Measurements from ENCODE around the gene TXNRD2.

TXNRD2 gene

GRCh38 chr22:19930551-19931486, 10.8 kb downstream of the TXNRD2 start:
- Histone ChIP-seq H3K9ac (ENCODE audit: low read length) (no peak overlapping the region), H2AFZ (ENCODE audit: low read depth, low read length) (no peak overlapping the region), H3K4me3 (ENCODE audit: low read length) (no peak overlapping the region), H3K27me3 (ENCODE audit: low read depth, low read length) (no peaks in the 10 kb centered on the region), H3K4me2 (ENCODE audit: low read length) (no peak overlapping the region), H4K20me1 (ENCODE audit: insufficient read depth, low read length) (no peaks in the 10 kb centered on the region; the same call in none of the 2 replicates), H3K9me3 (ENCODE audit: insufficient read depth, low read length) (no peaks in the 10 kb centered on the region), H3K36me3 (replicated peaks; ENCODE audit: low read depth, low read length) (peaks cover 3% of the 10 kb centered on the region), H3K4me1 (ENCODE audit: low read length) (no peaks in the 10 kb centered on the region), H3K27ac (ENCODE audit: low read length) (no peak overlapping the region), H3K79me2 (ENCODE audit: low read length) (no peaks in the 10 kb centered on the region)
- TF ChIP-seq, protein P1, sequence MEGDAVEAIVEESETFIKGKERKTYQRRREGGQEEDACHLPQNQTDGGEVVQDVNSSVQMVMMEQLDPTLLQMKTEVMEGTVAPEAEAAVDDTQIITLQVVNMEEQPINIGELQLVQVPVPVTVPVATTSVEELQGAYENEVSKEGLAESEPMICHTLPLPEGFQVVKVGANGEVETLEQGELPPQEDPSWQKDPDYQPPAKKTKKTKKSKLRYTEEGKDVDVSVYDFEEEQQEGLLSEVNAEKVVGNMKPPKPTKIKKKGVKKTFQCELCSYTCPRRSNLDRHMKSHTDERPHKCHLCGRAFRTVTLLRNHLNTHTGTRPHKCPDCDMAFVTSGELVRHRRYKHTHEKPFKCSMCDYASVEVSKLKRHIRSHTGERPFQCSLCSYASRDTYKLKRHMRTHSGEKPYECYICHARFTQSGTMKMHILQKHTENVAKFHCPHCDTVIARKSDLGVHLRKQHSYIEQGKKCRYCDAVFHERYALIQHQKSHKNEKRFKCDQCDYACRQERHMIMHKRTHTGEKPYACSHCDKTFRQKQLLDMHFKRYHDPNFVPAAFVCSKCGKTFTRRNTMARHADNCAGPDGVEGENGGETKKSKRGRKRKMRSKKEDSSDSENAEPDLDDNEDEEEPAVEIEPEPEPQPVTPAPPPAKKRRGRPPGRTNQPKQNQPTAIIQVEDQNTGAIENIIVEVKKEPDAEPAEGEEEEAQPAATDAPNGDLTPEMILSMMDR (IDR thresholded peaks at IDR 0.05; ENCODE audit: low read depth, low read length), result no peak
- no peak for TF ChIP-seq EZH2phosphoT487 (IDR thresholded peaks at IDR 0.05; ENCODE audit: low read depth)

DNA sequence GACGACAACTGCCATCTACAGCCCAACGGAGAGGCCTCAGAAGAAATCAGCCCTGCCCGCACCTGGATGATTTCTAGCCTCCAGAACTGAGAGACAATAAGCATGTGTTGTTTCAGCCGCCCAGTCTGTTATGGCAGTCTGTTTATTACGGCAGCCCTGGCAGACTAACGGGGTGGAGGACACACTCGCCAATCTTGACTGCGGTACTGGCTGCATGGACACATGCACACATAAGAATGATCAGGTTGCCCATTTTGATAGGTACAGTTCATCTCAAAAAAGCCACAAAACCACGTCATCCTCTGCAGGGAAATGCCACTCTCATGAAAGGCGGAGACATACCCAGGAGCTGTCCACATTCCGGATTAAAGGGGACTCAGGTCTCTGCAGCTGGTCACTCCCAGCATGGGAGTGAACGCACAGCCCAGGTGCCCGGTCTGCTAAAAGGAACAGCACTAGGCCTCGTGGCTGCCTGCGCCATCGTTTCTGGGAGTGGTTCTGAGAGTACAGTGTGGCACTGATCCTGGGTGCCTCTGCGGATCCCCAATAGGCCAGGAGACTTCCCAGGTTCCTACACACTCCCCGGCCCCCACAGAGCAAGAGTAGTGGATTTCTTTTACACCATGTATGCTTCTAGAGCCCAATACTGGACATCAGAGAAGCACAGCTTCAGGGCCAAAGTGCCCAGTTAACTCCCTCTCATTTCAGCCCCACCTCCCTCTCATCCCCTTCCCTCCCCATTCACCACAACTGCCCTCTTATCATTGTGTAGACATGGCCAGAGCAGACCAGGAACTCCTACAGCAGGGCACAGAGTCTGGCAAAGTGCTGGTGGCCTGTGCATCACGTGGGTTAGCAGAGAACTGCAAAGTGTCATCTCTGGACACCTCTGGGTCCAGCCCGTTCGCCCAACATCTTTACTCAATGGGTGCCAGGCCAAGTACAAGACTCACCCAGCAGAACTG, 11.8 kb downstream of the TXNRD2 start:
- H3K4me1 ChIP-seq (ENCODE audit: low read length), result no peaks in the 10 kb centered on the region
- H3K9ac ChIP-seq (ENCODE audit: low read length), result no peak overlapping the region
- no peak overlapping the region for H2AFZ ChIP-seq (ENCODE audit: low read depth, low read length)
- no peaks in the 10 kb centered on the region for H3K9me3 ChIP-seq (ENCODE audit: insufficient read depth, low read length)
- H3K27ac ChIP-seq (ENCODE audit: low read length), result no peak overlapping the region
- TF ChIP-seq, protein P1 (IDR thresholded peaks at IDR 0.05; ENCODE audit: low read depth, low read length), result no peak
- no peak for TF ChIP-seq EZH2phosphoT487 (IDR thresholded peaks at IDR 0.05; ENCODE audit: low read depth)
- no peaks in the 10 kb centered on the region for H3K36me3 ChIP-seq (replicated peaks; ENCODE audit: low read depth, low read length)
- H3K4me2 ChIP-seq (ENCODE audit: low read length), result no peak overlapping the region
- H4K20me1 ChIP-seq (ENCODE audit: insufficient read depth, low read length), result no peaks in the 10 kb centered on the region; the same call in none of the 2 replicates
- no peak overlapping the region for H3K4me3 ChIP-seq (ENCODE audit: low read length)
- no peaks in the 10 kb centered on the region for H3K27me3 ChIP-seq (ENCODE audit: low read depth, low read length)
- no peaks in the 10 kb centered on the region for H3K79me2 ChIP-seq (ENCODE audit: low read length)

GRCh38 chr22:19928207-19928606, 13.4 kb downstream of the TXNRD2 start:
- H4K20me1 ChIP-seq (ENCODE audit: insufficient read depth, low read length), result no peaks in the 10 kb centered on the region; the same call in none of the 2 replicates

More at GRCh38 chr22:19928207-19928606, 13.4 kb downstream of the TXNRD2 start:
- Histone ChIP-seq H3K4me1 (ENCODE audit: low read length) (no peaks in the 10 kb centered on the region), H3K79me2 (ENCODE audit: low read length) (no peaks in the 10 kb centered on the region), H2AFZ (ENCODE audit: low read depth, low read length) (no peak overlapping the region), H3K4me2 (ENCODE audit: low read length) (no peak overlapping the region), H3K27ac (ENCODE audit: low read length) (no peak overlapping the region), H3K4me3 (ENCODE audit: low read length) (no peak overlapping the region), H3K9me3 (ENCODE audit: insufficient read depth, low read length) (no peaks in the 10 kb centered on the region), H3K27me3 (ENCODE audit: low read depth, low read length) (no peaks in the 10 kb centered on the region), H3K9ac (ENCODE audit: low read length) (no peak overlapping the region), H3K36me3 (replicated peaks; ENCODE audit: low read depth, low read length) (no peaks in the 10 kb centered on the region)
- TF ChIP-seq, protein P1 (IDR thresholded peaks at IDR 0.05; ENCODE audit: low read depth, low read length), result no peak
- no peak for TF ChIP-seq EZH2phosphoT487 (IDR thresholded peaks at IDR 0.05; ENCODE audit: low read depth)
